Kidney tubule cell (primary cell): ENCODE measurements around the gene SLC38A3.
"Not testable (repeated sequence)": the region's sequence is repeated elsewhere in the genome, so short reads cannot be mapped to it uniquely, and the experiment has no call there.

Source experiments
- DNase-seq: peaks from one replicate; pipeline ENCODE4 v3.0.0-alpha.2; 2018; ENCODE audit warnings: low spot score

SLC38A3 gene

DNA sequence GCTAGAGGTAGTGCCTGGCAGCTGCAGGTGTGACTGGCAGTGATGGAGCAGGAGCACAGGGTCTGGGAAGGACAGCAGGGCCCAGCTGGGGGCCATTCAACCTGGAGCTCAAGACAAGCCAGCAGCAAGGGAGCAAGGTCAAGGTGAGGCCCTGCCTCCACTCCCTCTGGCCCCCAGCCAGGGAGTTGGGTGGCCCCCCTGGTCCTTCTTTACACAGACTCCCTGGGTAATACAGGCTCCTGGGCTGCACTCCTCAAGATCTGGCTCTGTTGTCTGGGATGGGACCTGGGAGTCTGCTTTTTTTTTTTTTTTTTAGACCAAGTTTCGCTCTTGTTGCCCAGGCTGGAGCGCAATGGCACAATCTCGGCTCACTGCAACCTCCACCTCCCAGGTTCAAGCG, 45.4 kb downstream of the SLC38A3 start:
- no peak for DNase-seq

DNA sequence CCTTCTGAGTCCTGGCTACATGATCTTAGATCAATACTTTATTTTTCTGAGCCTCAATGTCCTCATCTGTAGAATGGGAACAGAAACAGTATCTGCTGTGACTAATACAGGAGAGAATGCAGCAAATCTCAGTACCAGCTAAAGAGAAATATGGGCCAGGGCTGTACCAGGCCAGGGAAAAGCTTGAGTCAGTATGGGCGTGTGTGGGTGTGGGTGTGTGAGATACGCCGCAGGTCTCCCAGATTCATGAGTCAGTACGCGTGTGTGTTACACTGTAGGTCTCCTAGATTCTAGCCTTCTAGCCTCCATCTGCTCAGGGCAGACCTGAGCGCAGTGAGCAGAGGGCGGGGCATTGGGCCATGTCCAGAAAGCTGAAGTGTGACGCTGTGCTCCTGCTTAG, 46.1 kb downstream of the SLC38A3 start:
- peak; percentile 92 for DNase-seq

DNA sequence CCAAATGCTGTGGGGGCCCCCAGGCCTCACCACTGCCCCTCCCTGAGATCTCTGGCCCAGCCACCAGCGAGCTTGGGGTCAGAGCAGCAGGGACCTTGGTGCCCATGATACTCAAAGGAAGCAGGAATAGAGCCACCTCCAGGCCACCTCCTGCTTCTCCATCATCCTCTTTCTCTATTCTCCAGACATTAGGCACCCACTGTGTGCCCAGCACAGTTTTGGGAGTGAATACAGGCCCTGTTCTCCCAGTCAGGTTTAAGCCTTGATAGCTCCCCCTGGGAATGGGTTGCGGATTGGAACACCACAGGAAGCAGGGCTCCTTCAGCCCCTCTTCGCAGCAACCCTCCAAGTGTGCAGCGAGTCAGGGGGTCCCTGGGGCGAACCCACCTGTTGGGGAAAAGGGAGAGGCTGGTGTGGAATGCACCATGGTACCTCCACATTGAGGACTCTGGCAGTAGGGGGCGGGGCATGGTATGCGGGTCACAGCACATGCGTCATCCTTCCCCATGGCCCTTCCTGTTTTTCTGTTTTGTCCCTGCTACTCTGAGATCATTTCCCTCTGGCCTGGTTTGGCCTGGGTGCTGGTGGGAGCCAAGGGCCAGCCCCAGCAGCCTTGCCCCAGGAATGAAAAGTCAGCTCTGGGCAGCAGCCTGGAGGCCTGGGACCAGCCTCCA, 49.6 kb downstream of the SLC38A3 start:
- no peak for DNase-seq

DNA sequence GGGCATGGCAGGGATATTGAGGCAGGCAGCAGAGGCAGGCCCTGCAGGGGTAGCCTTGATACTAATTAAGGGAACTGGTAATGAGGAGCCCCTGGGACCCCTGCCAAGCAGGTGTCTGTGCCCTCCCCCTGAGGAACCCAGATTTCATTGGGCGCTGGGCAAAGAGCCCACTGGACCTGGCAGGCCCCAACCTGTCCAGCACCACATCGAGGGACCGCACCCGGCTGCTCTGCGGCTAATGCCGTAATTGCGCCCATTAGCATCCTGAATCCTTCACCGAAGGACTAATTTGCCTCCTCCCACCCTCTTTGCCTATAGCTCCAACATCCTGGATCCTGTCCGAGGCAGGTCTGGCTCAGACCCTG, 50.2 kb downstream of the SLC38A3 start:
- no peak for DNase-seq

DNA sequence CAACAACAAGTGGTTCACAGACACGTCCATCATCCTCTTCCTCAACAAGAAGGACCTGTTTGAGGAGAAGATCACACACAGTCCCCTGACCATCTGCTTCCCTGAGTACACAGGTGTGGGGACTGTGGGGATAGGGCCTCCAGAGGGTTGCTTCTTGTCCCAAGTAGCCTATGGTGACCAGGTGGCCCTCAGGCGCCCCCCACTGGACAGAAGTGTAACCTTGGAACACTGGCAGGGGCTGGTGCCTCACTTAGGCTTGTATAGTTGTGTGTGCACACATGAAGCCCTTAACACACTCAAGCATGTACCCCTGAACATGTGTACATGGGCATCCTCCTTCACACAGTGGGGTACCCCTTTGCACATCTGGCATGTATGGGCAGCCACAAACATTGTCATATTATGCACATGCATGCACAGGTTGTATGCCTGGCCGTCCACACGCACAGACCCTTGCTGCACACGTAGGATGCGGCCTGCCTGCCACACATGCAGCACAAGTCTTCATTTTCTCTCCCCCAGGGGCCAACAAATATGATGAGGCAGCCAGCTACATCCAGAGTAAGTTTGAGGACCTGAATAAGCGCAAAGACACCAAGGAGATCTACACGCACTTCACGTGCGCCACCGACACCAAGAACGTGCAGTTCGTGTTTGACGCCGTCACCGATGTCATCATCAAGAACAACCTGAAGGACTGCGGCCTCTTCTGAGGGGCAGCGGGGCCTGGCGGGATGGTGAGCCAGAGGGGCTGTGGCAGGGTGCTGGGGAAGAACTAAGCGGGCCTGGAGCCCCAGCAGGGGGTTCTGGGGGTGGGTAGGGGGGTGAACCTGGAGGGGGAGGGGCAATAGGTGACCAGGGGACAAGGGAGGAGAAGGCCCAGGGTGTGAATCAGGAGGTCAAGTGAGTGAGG, 52.2 kb downstream of the SLC38A3 start:
- DNase-seq = no peak

DNA sequence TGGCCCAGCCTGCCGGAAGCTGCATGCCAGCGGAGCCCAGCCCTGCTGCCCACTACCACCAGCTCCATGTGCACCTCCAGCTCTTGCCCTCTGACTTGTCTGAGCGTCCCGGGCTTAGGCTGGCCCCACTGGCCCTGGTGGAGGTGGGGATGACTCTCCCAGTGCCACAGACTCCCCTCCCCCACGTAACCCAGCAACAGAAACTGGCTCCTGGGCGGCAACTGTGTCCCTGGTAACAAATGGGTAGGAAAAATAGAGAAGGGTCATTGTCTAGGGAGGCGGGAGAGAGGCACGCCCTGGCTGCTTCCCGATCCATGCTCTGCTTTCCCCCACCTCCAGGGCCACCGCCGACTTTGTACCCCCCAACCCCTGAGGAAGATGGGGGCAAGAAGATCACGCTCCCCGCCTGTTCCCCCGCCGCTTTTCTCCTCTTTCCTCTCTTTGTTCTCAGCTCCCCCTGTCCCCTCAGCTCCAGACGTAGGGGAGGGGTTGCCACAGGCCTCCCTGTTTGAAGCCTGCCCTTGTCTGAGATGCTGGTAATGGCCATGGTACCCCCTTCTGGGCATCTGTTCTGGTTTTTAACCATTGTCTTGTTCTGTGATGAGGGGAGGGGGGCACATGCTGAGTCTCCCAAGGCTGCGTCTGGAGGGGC, 53.1 kb downstream of the SLC38A3 start:
- no peak for DNase-seq

DNA sequence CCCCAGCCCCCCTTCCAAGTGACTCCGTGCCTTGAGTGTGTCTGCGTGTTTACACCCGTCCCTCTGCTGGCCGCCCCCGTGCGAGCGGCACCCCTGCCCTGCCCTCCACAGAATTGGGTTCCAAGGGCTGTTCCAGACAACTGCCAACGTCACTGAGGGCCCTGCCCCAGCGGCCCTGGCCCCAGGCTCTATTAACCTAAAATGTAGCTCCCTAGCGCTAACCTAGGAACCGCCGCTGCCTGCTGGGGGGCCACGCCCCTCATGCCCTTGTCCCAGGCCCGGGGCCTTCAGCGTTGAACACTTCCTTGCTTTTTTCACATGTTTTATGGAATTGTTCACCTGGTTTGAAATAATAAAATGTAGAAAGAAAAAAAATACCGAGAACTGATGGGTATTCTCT, 53.9 kb downstream of the SLC38A3 start:
- no peak for DNase-seq

DNA sequence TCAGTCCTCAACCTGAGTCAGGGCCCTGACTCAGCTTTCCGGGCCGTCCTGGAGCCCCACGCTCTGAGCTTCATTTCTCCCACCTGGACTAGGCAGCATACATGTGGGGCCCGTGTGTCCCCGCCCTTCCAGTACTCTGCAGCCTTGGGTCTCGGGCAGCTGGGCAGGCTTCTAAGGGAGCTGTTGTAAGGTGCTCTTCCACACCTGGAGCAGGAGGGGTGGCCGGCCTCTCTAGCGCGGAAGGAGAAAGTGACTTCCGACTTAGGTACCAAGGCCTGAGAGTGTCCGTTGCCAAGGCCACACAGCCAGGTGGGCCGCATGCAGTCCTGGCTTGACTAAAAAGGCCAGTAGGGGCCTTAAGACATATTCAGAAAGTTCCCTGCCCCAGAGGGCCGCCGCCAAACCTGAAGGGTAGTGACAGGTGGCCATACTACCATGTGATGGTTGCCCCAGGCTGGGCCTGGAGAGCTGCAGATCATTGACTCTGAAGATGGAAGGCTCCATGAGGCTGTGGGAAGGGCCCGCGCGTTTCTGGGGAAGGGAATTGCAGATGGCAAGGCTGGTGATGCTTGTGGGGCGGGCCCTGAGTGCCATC, 54.5 kb downstream of the SLC38A3 start:
- no peak for DNase-seq

DNA sequence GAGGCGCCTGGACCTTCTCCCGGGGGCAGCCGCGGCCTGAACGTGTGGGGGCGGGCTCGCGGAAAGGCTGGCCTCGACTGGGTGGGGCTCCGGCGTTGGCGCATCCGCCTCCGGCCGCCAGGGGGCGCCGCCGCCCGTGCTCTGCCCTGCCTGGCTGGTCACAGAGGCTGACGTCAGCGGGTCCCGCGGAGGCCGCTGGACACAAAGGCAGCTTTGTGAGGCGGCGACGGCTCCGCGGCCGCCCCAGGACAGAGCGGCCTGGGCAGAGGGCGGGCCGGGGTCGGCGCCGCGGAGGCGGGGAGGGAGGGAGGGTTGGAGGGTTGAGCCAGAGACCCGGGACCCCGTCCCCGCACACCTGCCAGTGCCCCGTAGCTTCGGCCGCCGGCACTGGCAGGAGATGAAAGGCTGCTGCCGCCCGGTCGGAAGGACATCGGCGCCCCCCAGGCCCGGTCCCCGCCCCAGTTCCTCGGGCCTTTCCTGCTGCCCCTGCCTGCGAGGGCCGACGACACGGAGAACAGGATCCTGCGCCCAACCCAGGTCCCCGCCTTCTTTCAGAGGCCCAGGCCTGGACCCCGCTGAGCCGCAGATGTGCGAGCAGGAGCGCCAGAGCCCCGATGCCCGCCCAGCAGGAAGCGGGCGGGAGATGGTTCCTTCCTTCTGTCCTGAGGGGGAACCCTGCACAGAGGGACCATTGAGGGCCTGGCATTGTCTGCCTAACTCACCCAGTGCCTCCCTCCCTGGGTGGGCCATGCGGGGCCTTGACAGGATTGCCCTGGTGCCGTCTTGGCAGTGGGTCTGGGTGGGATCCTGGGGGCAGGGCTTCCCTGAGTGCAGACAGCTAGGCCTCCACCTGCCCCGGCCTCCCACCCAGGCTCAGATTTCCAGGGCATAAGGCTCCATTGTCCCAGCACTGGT, 55.2 kb downstream of the SLC38A3 start:
- DNase-seq = peak; percentile 92

DNA sequence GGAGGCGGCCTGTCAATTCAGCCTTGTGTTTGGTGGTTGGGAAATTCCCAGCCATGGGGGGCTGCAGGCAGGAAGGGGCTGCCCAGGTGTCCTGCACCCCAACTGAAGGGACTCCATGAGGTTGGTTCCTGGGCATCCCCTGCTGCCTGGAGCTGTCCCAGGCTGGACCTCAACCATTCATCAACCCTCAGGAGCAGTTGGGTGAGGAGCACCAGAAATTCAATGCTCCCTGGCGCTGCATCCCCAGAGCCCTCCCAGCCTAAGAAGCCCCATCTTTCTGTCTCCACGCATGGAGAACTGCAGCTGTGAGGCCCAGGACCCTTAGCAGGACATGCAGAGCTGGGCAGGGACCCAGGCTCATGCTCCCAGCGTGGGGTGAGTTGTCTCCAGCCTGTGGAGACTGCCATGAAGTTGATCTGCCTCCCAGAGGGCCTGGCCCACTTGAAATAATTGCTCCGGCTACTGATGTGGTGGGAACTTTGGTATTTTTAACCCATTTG, 55.9 kb downstream of the SLC38A3 start:
- no peak for DNase-seq

DNA sequence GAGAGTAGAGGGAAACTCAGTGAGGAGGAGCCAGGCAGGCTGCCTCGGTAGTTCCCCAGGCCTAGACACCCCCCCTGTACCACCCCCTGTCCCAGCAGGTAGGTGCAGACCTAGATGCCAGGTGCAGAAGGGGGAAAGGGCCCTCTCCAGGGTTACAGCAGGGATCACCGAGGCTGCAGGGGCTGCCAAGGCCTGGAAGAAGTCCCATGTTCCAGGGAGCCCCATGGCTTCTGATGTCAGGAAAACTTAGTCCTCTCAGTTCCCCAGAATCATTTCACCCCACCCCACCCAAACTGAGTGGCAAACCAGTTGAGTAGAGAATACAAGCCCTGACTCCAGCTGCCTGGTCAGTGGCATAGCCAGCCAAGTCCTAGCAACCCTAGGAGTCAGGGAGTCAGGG, 56.4 kb downstream of the SLC38A3 start:
- no peak for DNase-seq

DNA sequence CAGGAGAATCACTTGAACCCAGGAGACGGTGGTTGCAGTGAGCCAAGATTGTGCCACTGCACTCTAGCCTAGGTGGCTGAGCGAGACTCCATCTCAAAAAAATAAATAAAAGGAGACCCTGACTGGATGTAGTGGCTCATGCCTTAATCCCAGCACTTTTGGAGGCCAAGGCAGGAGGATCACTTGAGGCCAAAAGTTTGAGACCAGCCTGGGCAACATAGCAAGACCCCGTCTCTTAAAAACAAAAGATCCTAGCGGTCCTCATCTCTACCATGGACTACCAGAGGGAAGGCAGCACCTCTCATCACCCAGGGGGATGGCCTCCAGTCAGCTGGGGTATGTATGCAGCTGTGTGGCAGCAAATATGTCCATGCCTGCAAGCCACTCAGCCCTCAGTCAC, 57.1 kb downstream of the SLC38A3 start:
- not testable (repeated sequence) for DNase-seq

DNA sequence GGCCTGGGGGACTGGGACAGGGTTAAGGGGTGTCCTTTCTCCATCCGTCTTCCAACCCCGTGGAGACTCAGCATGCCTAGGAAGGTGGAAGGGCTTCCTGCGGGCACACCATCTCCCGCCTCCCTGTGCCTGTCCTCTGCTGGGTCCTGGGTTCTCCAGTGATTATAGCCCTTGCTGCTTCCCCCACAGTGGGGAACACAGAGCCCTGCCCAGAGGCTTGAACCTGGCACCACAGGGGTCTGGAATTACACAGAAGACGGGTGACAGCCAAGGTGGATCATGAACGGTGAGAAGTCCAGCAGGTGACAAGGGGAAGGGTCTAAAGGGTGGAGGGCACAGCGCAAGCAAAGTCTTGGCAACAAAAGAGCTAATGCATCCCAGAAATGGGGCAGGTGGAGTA, 57.7 kb downstream of the SLC38A3 start:
- DNase-seq = no peak

DNA sequence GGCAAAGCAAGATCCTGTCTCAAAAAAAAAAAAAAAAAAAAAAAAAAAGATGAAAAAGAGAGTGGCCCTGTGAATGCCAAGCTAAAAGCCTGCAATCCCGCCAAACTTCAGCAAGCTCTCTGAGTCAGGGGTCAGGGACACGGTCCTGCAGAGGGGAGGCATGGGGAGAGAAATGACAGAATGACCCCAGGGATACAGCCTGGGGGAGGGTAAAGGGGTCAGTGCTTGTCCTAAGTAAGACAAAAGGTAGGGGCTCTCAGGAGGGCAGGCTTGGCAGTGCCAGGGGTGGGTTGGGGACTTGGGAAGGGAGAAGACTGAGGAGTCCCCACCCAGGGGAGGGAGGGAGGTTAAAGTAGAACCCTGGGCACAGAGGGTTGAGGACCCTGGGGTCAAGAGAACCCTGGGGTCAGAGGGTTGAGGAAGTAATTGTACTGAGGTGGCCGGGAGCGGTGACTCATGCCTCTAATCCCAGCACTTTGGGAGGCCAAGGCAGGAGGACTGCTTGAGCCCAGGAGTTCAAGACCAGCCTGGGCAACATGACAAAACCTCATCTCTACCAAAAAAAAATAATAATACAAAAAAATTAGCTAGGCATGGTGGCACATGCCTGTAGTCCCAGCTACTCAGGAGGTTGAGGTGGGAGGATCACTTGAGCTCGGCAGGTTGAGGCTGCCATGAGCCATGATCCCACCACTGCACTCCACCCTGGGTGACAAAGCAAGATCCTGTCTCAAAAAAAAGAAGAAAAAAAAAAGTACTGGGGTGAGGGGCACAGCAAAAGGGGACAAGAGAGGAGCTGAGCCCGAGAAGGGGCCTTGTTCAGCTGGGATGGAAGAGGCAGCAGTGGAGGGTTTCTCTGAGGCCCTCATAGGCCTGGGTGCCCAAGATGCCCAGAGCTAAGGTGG, 58.7 kb downstream of the SLC38A3 start:
- no peak for DNase-seq

DNA sequence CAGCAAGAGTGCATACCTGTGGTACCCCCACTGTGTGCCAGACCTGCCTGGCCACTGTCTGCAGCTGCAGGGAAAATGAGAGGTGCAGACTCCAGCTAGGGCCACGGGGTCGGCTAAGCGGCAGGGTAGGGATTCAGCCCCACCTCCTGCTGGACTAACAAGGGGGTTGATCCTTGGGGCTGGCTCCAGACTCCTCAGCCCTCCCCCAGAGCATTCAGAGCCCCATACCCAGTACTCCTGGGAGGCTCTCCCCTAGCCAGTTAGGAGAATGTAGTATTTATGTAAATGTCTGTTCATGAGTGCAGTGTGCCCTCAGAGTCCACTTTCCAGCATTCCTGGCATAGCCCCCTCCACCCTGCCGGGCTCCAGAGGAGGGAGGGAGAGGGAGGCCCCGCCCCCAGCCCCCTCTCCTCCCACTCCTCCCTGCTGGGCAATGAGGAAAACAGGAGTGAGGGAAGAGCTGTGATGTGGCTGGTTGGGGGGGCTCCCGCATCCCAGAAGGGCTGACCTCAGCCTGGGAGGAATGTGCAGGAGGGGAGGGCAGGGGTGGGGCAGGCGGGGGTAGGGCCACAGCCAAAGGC, 59.4 kb downstream of the SLC38A3 start:
- peak; percentile 97 for DNase-seq

DNA sequence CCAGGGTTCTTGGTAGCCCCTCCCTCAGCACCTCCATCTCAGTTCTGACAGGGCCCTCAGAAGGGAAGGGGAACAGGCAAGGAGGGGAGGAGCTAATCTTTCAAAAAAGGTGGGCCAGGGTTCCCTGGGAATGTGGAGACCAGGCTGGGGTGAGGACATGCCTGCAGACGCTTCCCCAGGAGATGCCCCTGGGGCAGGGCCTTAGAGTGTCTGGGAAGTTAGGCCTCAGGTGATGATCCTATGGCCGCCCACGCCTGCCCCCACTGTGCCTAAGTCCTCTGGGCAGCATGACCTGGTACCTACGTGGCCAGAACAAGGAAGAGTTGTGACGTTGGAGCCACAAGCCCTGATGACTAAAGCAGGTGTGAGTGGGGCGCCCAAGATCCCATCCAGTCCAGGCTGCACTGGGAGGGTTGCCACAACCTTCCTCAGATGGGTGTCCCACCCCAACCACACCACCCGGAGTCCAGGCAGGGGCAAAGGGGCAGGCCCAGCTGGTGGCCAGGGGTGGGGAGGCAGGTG, 60.0 kb downstream of the SLC38A3 start:
- DNase-seq = peak; percentile 93

DNA sequence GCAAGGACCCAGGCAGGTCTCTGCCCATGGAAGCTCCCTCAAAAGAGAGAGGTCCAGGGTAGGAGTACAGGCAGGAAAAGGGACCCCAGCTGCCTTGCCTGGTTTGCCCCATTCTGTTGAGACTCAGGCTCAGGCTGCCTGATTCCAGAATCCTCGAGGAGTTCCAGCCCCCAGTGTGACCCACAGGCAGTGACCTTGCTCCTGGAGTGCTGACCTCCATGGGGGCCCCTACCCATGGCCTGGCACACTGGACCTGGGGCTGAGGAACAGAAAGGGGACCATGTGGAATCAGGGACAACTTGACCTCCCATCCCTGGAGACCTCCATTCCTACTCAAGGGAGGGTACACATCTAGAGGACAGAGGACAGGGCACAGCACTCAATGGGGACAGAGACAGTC, 60.5 kb downstream of the SLC38A3 start:
- DNase-seq = no peak

DNA sequence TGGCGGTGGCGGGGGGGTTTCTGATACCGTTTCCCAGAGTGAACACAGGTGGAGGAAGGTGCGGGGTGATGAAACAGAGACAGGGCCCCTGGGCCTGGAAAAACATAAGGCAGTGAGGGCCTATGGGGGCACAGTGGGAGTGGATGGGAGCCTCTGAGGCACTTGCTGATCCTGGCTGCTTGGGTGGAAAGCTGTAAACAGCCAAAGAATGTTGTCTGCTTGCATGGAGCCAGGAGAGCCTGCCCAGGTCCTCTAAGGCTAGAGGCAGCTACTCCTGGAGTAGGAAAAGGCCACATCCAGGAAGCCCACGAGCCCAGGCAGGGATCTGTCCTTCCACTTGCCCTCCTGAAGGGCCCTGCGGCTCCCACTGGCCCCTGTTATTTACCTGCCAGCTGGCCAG, 60.9 kb downstream of the SLC38A3 start:
- no peak for DNase-seq

DNA sequence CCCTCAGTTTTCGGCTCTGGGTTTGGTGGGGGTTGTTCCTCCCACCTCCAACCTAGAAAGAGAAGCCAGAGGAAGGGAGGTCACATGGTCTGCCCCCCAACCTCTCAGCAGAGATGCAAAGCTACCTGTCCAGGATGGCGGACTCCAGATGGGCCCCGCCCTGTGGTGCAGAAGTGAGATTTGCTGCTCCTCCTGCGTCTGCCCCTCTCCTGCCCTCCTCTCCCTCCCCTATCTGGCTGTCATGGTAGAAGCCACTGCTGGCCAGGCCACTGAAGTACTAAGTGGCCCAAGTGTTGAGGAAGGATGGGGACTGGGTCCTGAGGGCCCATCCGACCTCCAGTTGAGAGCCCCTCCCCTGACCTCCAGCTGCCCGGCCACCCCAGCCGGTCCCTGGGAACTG, 61.8 kb downstream of the SLC38A3 start:
- no peak for DNase-seq
